Effector memory CD8-positive, alpha-beta T cell (primary cell): ENCODE measurements around the gene MEIS1.

Experiments
- ATAC-seq: fragments of 150-1000 bp; cut with Tn5 transposase; replicated peaks from 2 replicates; pipeline ENCODE4 v1.10.0; 2021; ENCODE audit warnings: mild to moderate bottlenecking, moderate library complexity
- DNase-seq, 3 experiments: peaks; one replicate each; pipeline ENCODE4 v3.0.0; 2021
- H3K27ac Mint-ChIP-seq, 2 donors: one replicate each; pipeline ENCODE4 v1.8.0; 2022; ENCODE audit warnings: mild to moderate bottlenecking in 2 of 2, mixed read lengths in 2 of 2, moderate library complexity in 2 of 2
- H3K27me3 Mint-ChIP-seq, 2 donors: one replicate each; pipeline ENCODE4 v1.8.0; 2022; ENCODE audit warnings: mixed read lengths in 2 of 2
- H3K36me3 Mint-ChIP-seq: one replicate; pipeline ENCODE4 v1.8.0; 2022; ENCODE audit warnings: mild to moderate bottlenecking, moderate library complexity, mixed read lengths; ENCODE audit not compliant: insufficient read depth
- H3K4me1 Mint-ChIP-seq, 2 donors: one replicate each; pipeline ENCODE4 v1.8.0; 2022; ENCODE audit warnings: low read depth in 2 of 2, mixed read lengths in 2 of 2
- H3K4me3 Mint-ChIP-seq, 2 donors: one replicate each; pipeline ENCODE4 v1.8.0; 2022; ENCODE audit warnings: mild to moderate bottlenecking in 2 of 2, mixed read lengths in 2 of 2, moderate library complexity in 2 of 2
- H3K9me3 Mint-ChIP-seq, 2 donors: one replicate each; pipeline ENCODE4 v1.8.0; 2022; ENCODE audit warnings: mixed read lengths in 2 of 2

The MEIS1 gene

GRCh38 chr2:66443979-66444861, 9.3 kb downstream of the MEIS1 start:
- H3K9me3 Mint-ChIP-seq, result no peaks in the 10 kb centered on the region
- H3K27me3 Mint-ChIP-seq, result peaks cover 23 to 49% of the 10 kb centered on the region in 2 donors
- no peak for ATAC-seq
- H3K4me1 Mint-ChIP-seq, result no peaks in the 10 kb centered on the region
- no peak overlapping the region for H3K4me3 Mint-ChIP-seq
- no peaks in the 10 kb centered on the region for H3K36me3 Mint-ChIP-seq
- H3K27ac Mint-ChIP-seq, result no peak overlapping the region
- no peak for DNase-seq

- Mint-ChIP-seq H3K27me3 (peaks cover 14 to 38% of the 10 kb centered on the region in 2 donors), H3K27ac (no peak overlapping the region)
These were observed 10.4 kb downstream of the MEIS1 start for GRCh38 chr2:66445076-66445924.

GRCh38 chr2:66445925-66446871, 11.3 kb downstream of the MEIS1 start:
- Mint-ChIP-seq H3K4me3 (no peak overlapping the region), H3K27me3 (peaks cover 12 to 29% of the 10 kb centered on the region in 2 donors), H3K36me3 (no peaks in the 10 kb centered on the region)

More at GRCh38 chr2:66445076-66445924, 10.4 kb downstream of the MEIS1 start:
- ATAC-seq (no peak), DNase-seq (no peak)
- H3K9me3 Mint-ChIP-seq, result no peaks in the 10 kb centered on the region
- H3K4me1 Mint-ChIP-seq, result no peaks in the 10 kb centered on the region
- no peak overlapping the region for H3K4me3 Mint-ChIP-seq
- no peaks in the 10 kb centered on the region for H3K36me3 Mint-ChIP-seq

GRCh38 chr2:66446941-66447340, 12.0 kb downstream of the MEIS1 start:
- H3K27ac Mint-ChIP-seq, result no peak overlapping the region
- peaks cover 6 to 21% of the 10 kb centered on the region in 2 donors for H3K27me3 Mint-ChIP-seq
- no peaks in the 10 kb centered on the region for H3K4me1 Mint-ChIP-seq
- H3K9me3 Mint-ChIP-seq, result no peaks in the 10 kb centered on the region
- no peak for DNase-seq
- no peak overlapping the region for H3K4me3 Mint-ChIP-seq
- no peak for ATAC-seq
- H3K36me3 Mint-ChIP-seq, result no peaks in the 10 kb centered on the region

More at GRCh38 chr2:66445925-66446871, 11.3 kb downstream of the MEIS1 start:
- DNase-seq, result no peak
- H3K4me1 Mint-ChIP-seq, result no peaks in the 10 kb centered on the region
- H3K27ac Mint-ChIP-seq, result no peak overlapping the region
- no peak for ATAC-seq
- no peaks in the 10 kb centered on the region for H3K9me3 Mint-ChIP-seq

GRCh38 chr2:66447677-66448076, 12.8 kb downstream of the MEIS1 start:
- DNase-seq, result no peak
- Mint-ChIP-seq H3K4me1 (no peaks in the 10 kb centered on the region), H3K9me3 (no peaks in the 10 kb centered on the region), H3K27ac (no peak overlapping the region), H3K27me3 (peaks cover 6 to 16% of the 10 kb centered on the region in 2 donors), H3K36me3 (no peaks in the 10 kb centered on the region), H3K4me3 (no peak overlapping the region)
- no peak for ATAC-seq

GRCh38 chr2:66448136-66448991, 13.4 kb downstream of the MEIS1 start:
- Mint-ChIP-seq H3K27ac (no peak overlapping the region), H3K4me1 (no peaks in the 10 kb centered on the region), H3K4me3 (no peak overlapping the region), H3K36me3 (no peaks in the 10 kb centered on the region), H3K9me3 (no peaks in the 10 kb centered on the region), H3K27me3 (peaks cover 6 to 9% of the 10 kb centered on the region in 2 donors)
- no peak for ATAC-seq
- DNase-seq, result no peak

- DNase-seq (no peak), ATAC-seq (no peak)
- no peaks in the 10 kb centered on the region for H3K36me3 Mint-ChIP-seq
- no peaks in the 10 kb centered on the region for H3K27me3 Mint-ChIP-seq
- no peaks in the 10 kb centered on the region for H3K9me3 Mint-ChIP-seq
- H3K4me3 Mint-ChIP-seq, result no peak overlapping the region
- H3K27ac Mint-ChIP-seq, result no peak overlapping the region
- no peaks in the 10 kb centered on the region for H3K4me1 Mint-ChIP-seq
These were observed 17.3 kb downstream of the MEIS1 start for GRCh38 chr2:66452214-66452613.

- Mint-ChIP-seq H3K36me3 (no peaks in the 10 kb centered on the region), H3K27ac (no peak overlapping the region), H3K27me3 (no peaks in the 10 kb centered on the region), H3K4me1 (no peaks in the 10 kb centered on the region), H3K4me3 (no peak overlapping the region), H3K9me3 (no peaks in the 10 kb centered on the region)
- ATAC-seq, result no peak
- DNase-seq, result no peak
These were observed 18.0 kb downstream of the MEIS1 start for GRCh38 chr2:66452917-66453316.

GRCh38 chr2:66455490-66455889, 20.6 kb downstream of the MEIS1 start:
- Mint-ChIP-seq H3K27me3 (no peaks in the 10 kb centered on the region), H3K4me1 (no peaks in the 10 kb centered on the region), H3K36me3 (no peaks in the 10 kb centered on the region), H3K4me3 (no peak overlapping the region), H3K9me3 (peaks cover 4 to 16% of the 10 kb centered on the region in 2 donors), H3K27ac (no peak overlapping the region)
- no peak for DNase-seq
- no peak for ATAC-seq

GRCh38 chr2:66456183-66457041, 21.5 kb downstream of the MEIS1 start:
- Mint-ChIP-seq H3K36me3 (no peaks in the 10 kb centered on the region), H3K9me3 (peaks cover 4 to 16% of the 10 kb centered on the region in 2 donors), H3K4me3 (no peak overlapping the region), H3K4me1 (no peaks in the 10 kb centered on the region), H3K27ac (no peak overlapping the region), H3K27me3 (no peaks in the 10 kb centered on the region)
- DNase-seq (no peak), ATAC-seq (no peak)

GRCh38 chr2:66457545-66457944, 22.6 kb downstream of the MEIS1 start:
- Mint-ChIP-seq H3K27ac (no peak overlapping the region), H3K9me3 (peaks cover 4 to 16% of the 10 kb centered on the region in 2 donors)
- no peak for ATAC-seq

More at GRCh38 chr2:66457545-66457944, 22.6 kb downstream of the MEIS1 start:
- Mint-ChIP-seq H3K36me3 (no peaks in the 10 kb centered on the region), H3K4me3 (no peak overlapping the region), H3K27me3 (no peaks in the 10 kb centered on the region), H3K4me1 (no peaks in the 10 kb centered on the region)
- DNase-seq, result no peak
